Measurements from ENCODE around the gene PRR20G. TPM values are rescaled to one million over a fixed set of nuclear protein-coding genes. Genes with fewer than 3 reads are reported as not detected.

Gene PRR20G
- polyA plus RNA-seq (2011; rRNA removed) (not detected in 2 replicates), polyA plus RNA-seq (2017; fragmentation: RNase III; extraction: RNeasy Plus Mini Kit Qiagen cat#74134 plus additional on column Dnase treatment) (not detected in 3 replicates), polyA minus RNA-seq (2011; rRNA and poly(A)+ RNA removed) (not detected in 2 replicates)
- polyA plus RNA-seq (2012; cell fraction: cytosol; rRNA removed): not detected in 2 replicates
- polyA plus RNA-seq (2012; cell fraction: nucleus; rRNA removed): not detected in 2 replicates

DNA sequence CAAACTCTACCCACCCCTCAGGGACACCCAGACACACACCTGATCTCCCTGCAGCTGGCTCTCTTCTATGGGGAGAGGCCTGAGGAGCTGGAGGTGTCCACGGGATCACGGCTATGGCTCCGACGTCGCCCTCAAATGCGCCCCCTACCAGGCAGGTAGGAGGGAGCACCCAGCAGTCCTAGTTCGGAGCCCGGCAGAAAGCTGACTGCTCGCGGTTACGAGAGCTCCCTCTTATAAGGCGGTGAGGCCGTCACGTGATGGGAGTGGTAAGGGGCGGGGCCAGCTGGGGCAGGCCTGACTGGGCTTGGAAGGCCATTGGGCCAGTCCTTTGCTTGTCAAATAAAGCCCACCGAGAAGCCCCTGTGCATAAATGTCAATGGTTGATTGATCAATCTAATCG is at the start of gene PRR20G:
PRR20G (minus strand) TSS at position 207 of the 400 bp plus-strand sequence. CDS start 681 bp downstream, outside the sequence.
- TF ChIP-seq, protein P1, sequence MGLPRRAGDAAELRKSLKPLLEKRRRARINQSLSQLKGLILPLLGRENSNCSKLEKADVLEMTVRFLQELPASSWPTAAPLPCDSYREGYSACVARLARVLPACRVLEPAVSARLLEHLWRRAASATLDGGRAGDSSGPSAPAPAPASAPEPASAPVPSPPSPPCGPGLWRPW (IDR thresholded peaks at IDR 0.05): no peak
- TF ChIP-seq RARB (CRISPR knock-in tag; IDR thresholded peaks at IDR 0.05): no peak
- no peak for TF ChIP-seq CHD2 (IDR thresholded peaks at IDR 0.05; ENCODE audit: low read length, partially characterized antibody)
- TF ChIP-seq CBX8 (IDR thresholded peaks at IDR 0.05): no peak
- TF ChIP-seq, protein P2, sequence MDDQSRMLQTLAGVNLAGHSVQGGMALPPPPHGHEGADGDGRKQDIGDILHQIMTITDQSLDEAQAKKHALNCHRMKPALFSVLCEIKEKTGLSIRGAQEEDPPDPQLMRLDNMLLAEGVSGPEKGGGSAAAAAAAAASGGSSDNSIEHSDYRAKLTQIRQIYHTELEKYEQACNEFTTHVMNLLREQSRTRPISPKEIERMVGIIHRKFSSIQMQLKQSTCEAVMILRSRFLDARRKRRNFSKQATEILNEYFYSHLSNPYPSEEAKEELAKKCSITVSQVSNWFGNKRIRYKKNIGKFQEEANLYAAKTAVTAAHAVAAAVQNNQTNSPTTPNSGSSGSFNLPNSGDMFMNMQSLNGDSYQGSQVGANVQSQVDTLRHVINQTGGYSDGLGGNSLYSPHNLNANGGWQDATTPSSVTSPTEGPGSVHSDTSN (IDR thresholded peaks at IDR 0.05): no peak
- TF ChIP-seq, protein P3, sequence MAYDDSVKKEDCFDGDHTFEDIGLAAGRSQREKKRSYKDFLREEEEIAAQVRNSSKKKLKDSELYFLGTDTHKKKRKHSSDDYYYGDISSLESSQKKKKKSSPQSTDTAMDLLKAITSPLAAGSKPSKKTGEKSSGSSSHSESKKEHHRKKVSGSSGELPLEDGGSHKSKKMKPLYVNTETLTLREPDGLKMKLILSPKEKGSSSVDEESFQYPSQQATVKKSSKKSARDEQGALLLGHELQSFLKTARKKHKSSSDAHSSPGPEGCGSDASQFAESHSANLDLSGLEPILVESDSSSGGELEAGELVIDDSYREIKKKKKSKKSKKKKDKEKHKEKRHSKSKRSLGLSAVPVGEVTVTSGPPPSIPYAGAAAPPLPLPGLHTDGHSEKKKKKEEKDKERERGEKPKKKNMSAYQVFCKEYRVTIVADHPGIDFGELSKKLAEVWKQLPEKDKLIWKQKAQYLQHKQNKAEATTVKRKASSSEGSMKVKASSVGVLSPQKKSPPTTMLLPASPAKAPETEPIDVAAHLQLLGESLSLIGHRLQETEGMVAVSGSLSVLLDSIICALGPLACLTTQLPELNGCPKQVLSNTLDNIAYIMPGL (CRISPR knock-in tag; IDR thresholded peaks at IDR 0.05; ENCODE audit: borderline replicate concordance): no peak
- TF ChIP-seq KDM5A (IDR thresholded peaks at IDR 0.05): no peak
- no peak for TF ChIP-seq MAZ (IDR thresholded peaks at IDR 0.05; ENCODE audit: borderline replicate concordance, low read depth, low read length)
- no peak for TF ChIP-seq MYC (IDR thresholded peaks at IDR 0.05; ENCODE audit: borderline replicate concordance, low read length)
- TF ChIP-seq SREBF2 (IDR thresholded peaks at IDR 0.05): no peak
- no peak for TF ChIP-seq RFX5 (IDR thresholded peaks at IDR 0.05)
- TF ChIP-seq FOXS1 (CRISPR knock-in tag; IDR thresholded peaks at IDR 0.05): no peak
- TF ChIP-seq JUN (IDR thresholded peaks at IDR 0.05): no peak
- TF ChIP-seq, protein P4, sequence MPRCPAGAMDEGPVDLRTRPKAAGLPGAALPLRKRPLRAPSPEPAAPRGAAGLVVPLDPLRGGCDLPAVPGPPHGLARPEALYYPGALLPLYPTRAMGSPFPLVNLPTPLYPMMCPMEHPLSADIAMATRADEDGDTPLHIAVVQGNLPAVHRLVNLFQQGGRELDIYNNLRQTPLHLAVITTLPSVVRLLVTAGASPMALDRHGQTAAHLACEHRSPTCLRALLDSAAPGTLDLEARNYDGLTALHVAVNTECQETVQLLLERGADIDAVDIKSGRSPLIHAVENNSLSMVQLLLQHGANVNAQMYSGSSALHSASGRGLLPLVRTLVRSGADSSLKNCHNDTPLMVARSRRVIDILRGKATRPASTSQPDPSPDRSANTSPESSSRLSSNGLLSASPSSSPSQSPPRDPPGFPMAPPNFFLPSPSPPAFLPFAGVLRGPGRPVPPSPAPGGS (IDR thresholded peaks at IDR 0.05): no peak
- TF ChIP-seq HOXB5 (CRISPR knock-in tag; IDR thresholded peaks at IDR 0.05): no peak
- TF ChIP-seq, protein P5, sequence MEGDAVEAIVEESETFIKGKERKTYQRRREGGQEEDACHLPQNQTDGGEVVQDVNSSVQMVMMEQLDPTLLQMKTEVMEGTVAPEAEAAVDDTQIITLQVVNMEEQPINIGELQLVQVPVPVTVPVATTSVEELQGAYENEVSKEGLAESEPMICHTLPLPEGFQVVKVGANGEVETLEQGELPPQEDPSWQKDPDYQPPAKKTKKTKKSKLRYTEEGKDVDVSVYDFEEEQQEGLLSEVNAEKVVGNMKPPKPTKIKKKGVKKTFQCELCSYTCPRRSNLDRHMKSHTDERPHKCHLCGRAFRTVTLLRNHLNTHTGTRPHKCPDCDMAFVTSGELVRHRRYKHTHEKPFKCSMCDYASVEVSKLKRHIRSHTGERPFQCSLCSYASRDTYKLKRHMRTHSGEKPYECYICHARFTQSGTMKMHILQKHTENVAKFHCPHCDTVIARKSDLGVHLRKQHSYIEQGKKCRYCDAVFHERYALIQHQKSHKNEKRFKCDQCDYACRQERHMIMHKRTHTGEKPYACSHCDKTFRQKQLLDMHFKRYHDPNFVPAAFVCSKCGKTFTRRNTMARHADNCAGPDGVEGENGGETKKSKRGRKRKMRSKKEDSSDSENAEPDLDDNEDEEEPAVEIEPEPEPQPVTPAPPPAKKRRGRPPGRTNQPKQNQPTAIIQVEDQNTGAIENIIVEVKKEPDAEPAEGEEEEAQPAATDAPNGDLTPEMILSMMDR (IDR thresholded peaks at IDR 0.05): no peak
- TF ChIP-seq POLR2A (IDR thresholded peaks at IDR 0.05; ENCODE audit: low read length): no peak
- TF ChIP-seq HDAC2 (IDR thresholded peaks at IDR 0.05): no peak
- POLR2A ChIA-PET: no interaction called here
- FAIRE-seq (no peak), ATAC-seq (no peak), DNase-seq (ENCODE audit: low read depth in 1 of 2, low spot score in 1 of 2) (peak in 1 of 2 experiments; percentile 11)
- Histone ChIP-seq H3K9me3 (no peaks in the 10 kb centered on the region), H3K27ac (no peak within 1 kb of the TSS), H3K4me2 (peak within 1 kb of the TSS; percentile 46), H3K4me1 (no peaks in the 10 kb centered on the region), H3K4me3 (no peak within 1 kb of the TSS)
- WGBS (ENCODE audit: missing lambda C conversion rate): 69% methylated on average over 14 of the region's 17 CpGs
- CTCF ChIA-PET: interaction anchor here (0.7 to 1.6 kb wide), 3 partner anchors 12 to 196 kb away, joined by 3 read pairs; no protein-coding TSS in a partner anchor

DNA sequence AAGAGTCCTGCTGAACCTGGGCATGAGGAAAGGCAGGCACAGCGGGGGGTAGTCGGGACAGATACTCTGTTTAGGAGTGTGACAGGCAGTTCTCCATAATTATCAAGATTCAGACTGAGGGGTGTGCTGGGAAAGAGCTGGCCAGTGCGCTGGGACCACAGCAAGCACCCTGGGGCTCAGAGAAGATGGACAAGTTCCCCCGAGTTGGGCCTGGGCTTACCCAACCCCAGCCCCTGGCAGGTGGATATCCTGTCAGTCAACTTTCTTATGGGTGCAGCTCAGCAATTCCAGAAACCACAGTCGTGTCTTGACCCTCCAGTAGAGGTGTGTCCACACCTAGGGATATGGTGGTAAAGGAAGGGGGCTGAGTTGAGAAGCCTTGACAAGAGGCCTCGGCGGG is 49.2 kb upstream of the PRR20G start:
- WGBS (ENCODE audit: missing lambda C conversion rate): 43% methylated on average over 5 of the region's 7 CpGs
- TF ChIP-seq, protein P6, sequence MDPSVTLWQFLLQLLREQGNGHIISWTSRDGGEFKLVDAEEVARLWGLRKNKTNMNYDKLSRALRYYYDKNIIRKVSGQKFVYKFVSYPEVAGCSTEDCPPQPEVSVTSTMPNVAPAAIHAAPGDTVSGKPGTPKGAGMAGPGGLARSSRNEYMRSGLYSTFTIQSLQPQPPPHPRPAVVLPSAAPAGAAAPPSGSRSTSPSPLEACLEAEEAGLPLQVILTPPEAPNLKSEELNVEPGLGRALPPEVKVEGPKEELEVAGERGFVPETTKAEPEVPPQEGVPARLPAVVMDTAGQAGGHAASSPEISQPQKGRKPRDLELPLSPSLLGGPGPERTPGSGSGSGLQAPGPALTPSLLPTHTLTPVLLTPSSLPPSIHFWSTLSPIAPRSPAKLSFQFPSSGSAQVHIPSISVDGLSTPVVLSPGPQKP (IDR thresholded peaks at IDR 0.05; ENCODE audit: low read depth, low read length): no peak
- TF ChIP-seq EHMT2 (IDR thresholded peaks at IDR 0.05; ENCODE audit: low read depth) (no peak), SMC3 (IDR thresholded peaks at IDR 0.05) (no peak), JUNB (IDR thresholded peaks at IDR 0.05) (no peak), BHLHE40 (IDR thresholded peaks at IDR 0.05; ENCODE audit: low read depth, low read length) (no peak), RNF2 (IDR thresholded peaks at IDR 0.05; ENCODE audit: borderline replicate concordance, low read depth) (no peak), CHD4 (IDR thresholded peaks at IDR 0.05; ENCODE audit: borderline replicate concordance) (no peak), NR3C1 (IDR thresholded peaks at IDR 0.05) (no peak), ZFP36 (IDR thresholded peaks at IDR 0.05; ENCODE audit: borderline replicate concordance, partially characterized antibody) (no peak), NPAS2 (CRISPR knock-in tag; IDR thresholded peaks at IDR 0.05; ENCODE audit: borderline replicate concordance) (no peak)
- TF ChIP-seq, protein P7, sequence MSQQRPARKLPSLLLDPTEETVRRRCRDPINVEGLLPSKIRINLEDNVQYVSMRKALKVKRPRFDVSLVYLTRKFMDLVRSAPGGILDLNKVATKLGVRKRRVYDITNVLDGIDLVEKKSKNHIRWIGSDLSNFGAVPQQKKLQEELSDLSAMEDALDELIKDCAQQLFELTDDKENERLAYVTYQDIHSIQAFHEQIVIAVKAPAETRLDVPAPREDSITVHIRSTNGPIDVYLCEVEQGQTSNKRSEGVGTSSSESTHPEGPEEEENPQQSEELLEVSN (IDR thresholded peaks at IDR 0.05; ENCODE audit: borderline replicate concordance, low read depth): no peak
- TF ChIP-seq, protein P3 (CRISPR knock-in tag; IDR thresholded peaks at IDR 0.05; ENCODE audit: borderline replicate concordance): no peak

More for the DNA sequence above, 49.2 kb upstream of the PRR20G start:
- FAIRE-seq (no peak), DNase-seq (ENCODE audit: low read depth in 1 of 2, low spot score in 1 of 2) (no peak), ATAC-seq (no peak)
- Histone ChIP-seq H3K9me3 (0 out of 3 replicates have a peak, but pooled peaks cover 3% of the 10 kb centered on the region), H3K4me1 (no peaks in the 10 kb centered on the region), H3K4me2 (no peak overlapping the region), H3K4me3 (no peak overlapping the region), H3K27ac (no peak overlapping the region)
- POLR2A ChIA-PET: no interaction called here
- CTCF ChIA-PET: no interaction called here

Measured in A549 (cell line).